Renal cortex interstitium (tissue), 15 donors: ENCODE results near the gene SNX1. TPM values are rescaled to one million over a fixed set of nuclear protein-coding genes. Genes with fewer than 3 reads are reported as not detected.
"Not testable (repeated sequence)": the region's sequence is repeated elsewhere in the genome, so short reads cannot be mapped to it uniquely, and the experiment has no call there.

Experiments
- DNase-seq, 11 donors: peaks; one replicate each; pipeline ENCODE4 v3.0.0-alpha.2; 2013; ENCODE audit warnings: low read depth in 9 of 11, low spot score in 4 of 11; ENCODE audit errors: extremely low read depth in 1 of 11
- long read RNA-seq, 16 experiments: transcript quantifications; one replicate each; lab custom pipeline, GENCODE V29; 2026
- polyA plus RNA-seq, 3 donors: library from polyadenylated mRNA; unstranded; fragments of 120-200 nt; gene quantifications; one replicate each; pipeline ENCODE4 v1.2.1, GENCODE V29; 2013; ENCODE audit not compliant: insufficient read length in 3 of 3

The SNX1 gene
- 100 to 1,000 TPM; 103 to 113 (median 106) TPM for polyA plus RNA-seq
- long read RNA-seq, donor 1, transcript SNX1-208 (15 exons, 1,971 nt) = major isoform, 10 of 21 reads
- long read RNA-seq, donor 1, partial matches to known transcripts = 9 of 21 reads
- long read RNA-seq, donor 1, other reads (novel, unspliced or antisense) = 0 of 21 reads
- long read RNA-seq, donor 2, transcript SNX1-208 (15 exons, 1,971 nt) = major isoform, 11 of 41 reads
- long read RNA-seq, donor 2, partial matches to known transcripts = 30 of 41 reads
- long read RNA-seq, donor 2, other reads (novel, unspliced or antisense) = 0 of 41 reads
- long read RNA-seq, donor 3, transcript SNX1-208 (15 exons, 1,971 nt) = major isoform, 18 of 43 reads
- long read RNA-seq, donor 3, partial matches to known transcripts = 20 of 43 reads
- long read RNA-seq, donor 3, other reads (novel, unspliced or antisense) = 0 of 43 reads
- long read RNA-seq, donor 4, transcript SNX1-208 (15 exons, 1,971 nt) = major isoform, 19 of 30 reads
- long read RNA-seq, donor 4, partial matches to known transcripts = 11 of 30 reads
- long read RNA-seq, donor 4, other reads (novel, unspliced or antisense) = 0 of 30 reads
- long read RNA-seq, donor 5 = 0 reads
- long read RNA-seq, donor 6, transcript SNX1-208 (15 exons, 1,971 nt) = major isoform, 12 of 29 reads
- long read RNA-seq, donor 6, partial matches to known transcripts = 14 of 29 reads
- long read RNA-seq, donor 6, other reads (novel, unspliced or antisense) = 0 of 29 reads
- long read RNA-seq, donor 7, transcript SNX1-208 (15 exons, 1,971 nt) = major isoform, 10 of 27 reads
- long read RNA-seq, donor 7, partial matches to known transcripts = 16 of 27 reads
- long read RNA-seq, donor 7, other reads (novel, unspliced or antisense) = 0 of 27 reads
- long read RNA-seq, donor 8 = 0 reads
- long read RNA-seq, donor 9, transcript SNX1-208 (15 exons, 1,971 nt) = major isoform, 17 of 26 reads
- long read RNA-seq, donor 9, partial matches to known transcripts = 8 of 26 reads
- long read RNA-seq, donor 9, other reads (novel, unspliced or antisense) = 0 of 26 reads
- long read RNA-seq, donor 10, transcript SNX1-208 (15 exons, 1,971 nt) = major isoform, 17 of 48 reads
- long read RNA-seq, donor 10, partial matches to known transcripts = 29 of 48 reads
- long read RNA-seq, donor 10, other reads (novel, unspliced or antisense) = 0 of 48 reads
- long read RNA-seq, donor 11, transcript SNX1-208 (15 exons, 1,971 nt) = major isoform, 12 of 26 reads
- long read RNA-seq, donor 11, partial matches to known transcripts = 13 of 26 reads
- long read RNA-seq, donor 11, other reads (novel, unspliced or antisense) = 0 of 26 reads
- long read RNA-seq, donor 12, transcript SNX1-208 (15 exons, 1,971 nt) = major isoform, 7 of 13 reads
- long read RNA-seq, donor 12, partial matches to known transcripts = 6 of 13 reads
- long read RNA-seq, donor 12, other reads (novel, unspliced or antisense) = 0 of 13 reads
- long read RNA-seq, donor 13 = 0 reads
- long read RNA-seq, donor 14, transcript SNX1-208 (15 exons, 1,971 nt) = major isoform, 24 of 34 reads
- long read RNA-seq, donor 14, partial matches to known transcripts = 7 of 34 reads
- long read RNA-seq, donor 14, other reads (novel, unspliced or antisense) = 0 of 34 reads
- long read RNA-seq, donor 15, transcript SNX1-208 (15 exons, 1,971 nt) = major isoform, 13 of 18 reads
- long read RNA-seq, donor 15, partial matches to known transcripts = 5 of 18 reads
- long read RNA-seq, donor 15, other reads (novel, unspliced or antisense) = 0 of 18 reads
- long read RNA-seq, donor 16, transcript SNX1-208 (15 exons, 1,971 nt) = major isoform, 55 of 1,523 reads
- long read RNA-seq, donor 16, partial matches to known transcripts = 1,375 of 1,523 reads
- long read RNA-seq, donor 16, other reads (novel, unspliced or antisense) = 87 of 1,523 reads

- peak; percentile 84 to 95 (median 91) for DNase-seq
Observed at GRCh38 chr15:64095795-64096667, at the start of gene SNX1. TSS of gene SNX1 (plus strand) at chr15:64095982. CDS start at chr15:64096014, 32 bp downstream.

- peak in 10 of 11 donors; percentile 33 to 72 (median 56) for DNase-seq
Observed at GRCh38 chr15:64046421-64047153, 49.2 kb upstream of the SNX1 start, which contains the start of gene DAPK2. TSS of gene DAPK2 (minus strand) at chr15:64046485. CDS start at chr15:64040261, 6,224 bp downstream.

- DNase-seq = no peak
Observed at GRCh38 chr15:64048781-64049460, 46.9 kb upstream of the SNX1 start.

- no peak for DNase-seq
Observed at GRCh38 chr15:64050281-64051092, 45.3 kb upstream of the SNX1 start.

- no peak for DNase-seq
Observed at GRCh38 chr15:64051093-64051402, 44.7 kb upstream of the SNX1 start.

GRCh38 chr15:64051407-64052259, 44.1 kb upstream of the SNX1 start:
- DNase-seq = no peak

GRCh38 chr15:64052925-64053491, 42.8 kb upstream of the SNX1 start:
- DNase-seq = no peak

- DNase-seq = not testable (repeated sequence)
Observed at GRCh38 chr15:64053674-64054073, 42.1 kb upstream of the SNX1 start.

- DNase-seq = no peak
Observed at GRCh38 chr15:64058279-64058678, 37.5 kb upstream of the SNX1 start.

- not testable (repeated sequence) for DNase-seq
Observed at GRCh38 chr15:64059104-64059503, 36.7 kb upstream of the SNX1 start.

- no peak for DNase-seq
Observed at GRCh38 chr15:64060716-64061115, 35.1 kb upstream of the SNX1 start.

- DNase-seq = no peak
Observed at GRCh38 chr15:64066451-64066850, 29.3 kb upstream of the SNX1 start.

GRCh38 chr15:64067564-64068030, 28.2 kb upstream of the SNX1 start:
- DNase-seq = peak in 7 of 11 donors; percentile 37 to 67 (median 49)

GRCh38 chr15:64068133-64068532, 27.6 kb upstream of the SNX1 start:
- no peak for DNase-seq
